GM19395 (cell line): ENCODE results near the gene SYK.

Experiments used
- ATAC-seq: cut with Tn5 transposase; IDR thresholded peaks from one replicate; pipeline ENCODE4 v1.9.1; 2021; ENCODE audit warnings: mild to moderate bottlenecking, moderate library complexity; ENCODE audit not compliant: unreplicated experiment

The SYK gene

GRCh38 chr9:90939351-90939750, 137.7 kb downstream of the SYK start:
- ATAC-seq: no peak

- no peak for ATAC-seq
Observed at GRCh38 chr9:90940280-90940679, 138.7 kb downstream of the SYK start.

- ATAC-seq: no peak
Observed at GRCh38 chr9:90941661-90942060, 140.0 kb downstream of the SYK start.

GRCh38 chr9:90942555-90942954, 140.9 kb downstream of the SYK start:
- ATAC-seq: no peak

- ATAC-seq: no peak
Observed at GRCh38 chr9:90943341-90943740, 141.7 kb downstream of the SYK start.

GRCh38 chr9:90945336-90945735, 143.7 kb downstream of the SYK start:
- ATAC-seq: no peak

- no peak for ATAC-seq
Observed at GRCh38 chr9:90946982-90947381, 145.4 kb downstream of the SYK start.
